HG03432 (cell line): ENCODE data around the gene USP28.
"Not testable (repeated sequence)": the region's sequence is repeated elsewhere in the genome, so short reads cannot be mapped to it uniquely, and the experiment has no call there.

ENCODE experiments used
- ATAC-seq: cut with Tn5 transposase; IDR thresholded peaks from one replicate; pipeline ENCODE4 v1.9.1; 2021; ENCODE audit warnings: mild to moderate bottlenecking, moderate library complexity; ENCODE audit not compliant: unreplicated experiment

Gene USP28

GRCh38 chr11:113779496-113779895 is 95.9 kb downstream of the USP28 start, which contains the start of gene CLDN25:
Gene CLDN25, plus strand, starts transcription at chr11:113779796. Its CDS starts 0 bp downstream, at chr11:113779796.
- ATAC-seq: no peak

DNA sequence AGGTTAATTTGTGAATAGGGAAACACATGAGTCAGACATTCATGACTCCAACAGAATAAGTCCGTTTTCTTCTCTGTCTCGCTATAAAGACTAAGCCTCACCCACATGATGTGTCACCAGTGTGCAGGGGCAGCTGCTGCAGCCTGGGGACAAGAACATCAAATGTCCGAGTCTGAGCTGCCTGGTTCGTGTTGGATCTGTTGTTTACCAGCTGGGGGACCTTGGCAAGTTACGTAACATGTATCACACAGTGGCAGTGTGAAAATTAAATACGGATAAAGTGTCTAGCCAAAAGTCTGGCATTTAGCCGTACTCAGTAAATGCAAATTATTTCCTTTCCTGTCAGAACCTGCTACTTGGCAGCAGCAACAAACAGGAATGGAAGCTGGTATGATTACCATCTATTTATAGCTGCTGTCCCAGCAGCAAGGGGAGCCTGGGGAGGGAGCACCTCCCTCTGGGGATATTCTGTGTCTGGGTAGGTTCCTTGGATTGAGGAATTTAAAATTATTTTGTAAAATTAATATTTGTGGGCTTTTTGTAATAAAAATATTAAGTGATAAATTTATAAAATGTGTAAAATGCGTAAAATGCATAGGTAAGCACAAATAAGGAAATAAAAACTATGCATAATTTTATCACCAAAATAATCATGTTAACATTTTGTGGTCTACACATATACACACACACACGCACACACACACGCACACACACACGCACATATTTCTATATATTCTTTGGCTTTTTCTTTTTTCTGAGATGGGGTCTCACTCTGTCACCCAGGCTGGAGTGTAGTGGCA is 97.1 kb downstream of the USP28 start:
- no peak for ATAC-seq

GRCh38 chr11:113774174-113774503 is 101.2 kb downstream of the USP28 start:
- no peak for ATAC-seq

DNA sequence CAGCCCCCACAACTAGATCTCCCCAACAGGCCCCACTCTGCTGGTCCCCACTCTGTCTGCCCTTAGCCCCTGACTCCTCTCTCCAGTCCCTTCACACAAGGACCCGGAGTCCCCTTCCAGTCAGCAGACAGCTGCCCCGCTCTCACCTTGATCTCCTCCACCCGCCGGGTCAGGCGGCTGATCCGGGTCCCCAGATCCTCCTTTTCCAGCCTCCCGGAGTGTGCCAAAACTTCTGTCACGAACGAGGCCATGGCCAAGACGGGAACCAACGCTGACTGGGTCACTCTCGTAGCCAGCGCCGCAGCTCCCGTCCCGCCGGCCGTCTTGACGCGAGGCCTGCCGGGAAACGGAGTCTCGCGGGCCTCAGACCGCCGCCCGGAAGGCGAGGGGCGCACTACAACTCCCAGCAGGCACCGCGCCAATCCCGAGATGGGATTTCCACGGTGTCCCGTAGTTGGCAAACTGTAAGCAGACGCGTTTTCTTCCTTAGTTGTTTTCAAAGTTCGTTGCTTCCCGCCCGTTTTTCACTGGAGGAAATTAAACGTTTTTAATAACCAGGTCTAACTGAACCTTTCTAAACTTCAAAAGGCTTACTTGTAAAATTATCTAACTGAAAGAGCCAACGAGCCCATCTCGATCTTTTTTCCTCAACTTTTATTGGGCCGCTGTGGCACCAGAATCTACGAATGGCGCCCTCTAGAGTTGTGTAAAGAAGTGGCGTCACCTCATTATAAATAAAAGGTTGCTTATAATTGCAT is 101.8 kb downstream of the USP28 start, which contains the start of gene ZW10:
Gene ZW10 (minus strand): TSS at position 277 of the 758 bp plus-strand sequence. CDS start 26 bp downstream, at position 251.
- ATAC-seq: peak; percentile 99

DNA sequence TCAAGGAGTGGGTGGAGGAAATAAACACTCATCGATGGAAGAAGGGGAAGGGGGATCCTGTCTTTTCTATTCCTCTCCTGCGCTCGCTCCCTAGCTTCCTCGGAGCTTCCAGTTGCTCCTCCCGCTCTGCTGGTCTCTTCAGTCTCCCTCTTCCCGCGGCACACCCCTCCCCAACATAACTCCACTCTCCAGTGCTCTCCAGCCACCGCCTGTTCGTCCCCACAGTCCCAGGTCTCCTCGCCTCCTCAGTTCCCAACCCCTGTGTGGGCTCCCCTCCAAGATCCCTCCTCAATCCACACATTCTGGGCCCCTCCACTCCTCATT is 102.3 kb downstream of the USP28 start:
- ATAC-seq: no peak

- no peak for ATAC-seq
These were observed 103.4 kb downstream of the USP28 start for GRCh38 chr11:113771964-113772363.

GRCh38 chr11:113764527-113765219 is 110.7 kb downstream of the USP28 start:
- ATAC-seq: no peak

DNA sequence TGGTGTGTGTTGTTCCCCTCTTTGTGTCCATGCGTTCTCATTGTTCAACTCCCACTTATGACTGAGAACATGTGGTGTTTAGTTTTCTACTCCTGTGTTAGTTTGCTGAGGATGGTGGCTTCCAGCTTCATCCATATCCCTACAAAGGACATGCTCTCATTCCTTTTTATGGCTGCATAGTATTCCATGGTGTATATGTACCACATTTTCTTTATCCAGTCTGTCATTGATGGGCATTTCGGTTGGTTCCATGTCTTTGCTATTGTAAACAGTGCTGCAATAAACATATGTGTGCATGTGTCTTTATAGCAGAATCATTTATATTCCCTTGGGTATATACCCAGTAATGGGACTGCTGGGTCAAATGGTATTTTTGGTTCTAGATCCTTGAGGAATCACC is 112.3 kb downstream of the USP28 start:
- ATAC-seq: not testable (repeated sequence)

DNA sequence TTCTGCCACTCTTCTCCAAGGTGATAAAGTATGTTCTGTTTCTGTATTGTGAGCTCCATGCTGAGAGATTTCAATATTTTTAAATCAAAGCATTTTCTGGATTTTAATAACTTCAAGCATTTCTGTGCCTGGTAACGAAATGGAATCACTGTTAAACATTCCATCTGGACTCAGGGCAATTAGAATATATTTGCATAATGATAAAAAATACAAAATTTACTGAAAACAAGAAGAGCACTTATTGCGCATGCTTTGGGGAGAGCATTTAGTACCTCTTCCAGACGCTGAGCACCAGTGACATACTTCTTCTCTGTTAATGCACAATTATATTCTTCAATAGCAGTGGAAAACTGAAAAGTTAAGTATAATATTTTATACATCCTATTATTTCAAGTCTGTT is 115.1 kb downstream of the USP28 start:
- ATAC-seq: no peak

GRCh38 chr11:113752932-113753331 is 122.4 kb downstream of the USP28 start:
- no peak for ATAC-seq
